Stimulated activated CD8-positive, alpha-beta memory T cell treated with anti-CD3 and anti-CD28 coated beads, Interleukin-4, amount 100 ng/mL, for 24 hours (primary cell): ENCODE data around the gene APLP1.
"Not testable (repeated sequence)": the region's sequence is repeated elsewhere in the genome, so short reads cannot be mapped to it uniquely, and the experiment has no call there.

Experiments
- DNase-seq: peaks from one replicate; pipeline ENCODE4 v3.0.0-alpha.2; 2020; ENCODE audit warnings: low read depth

Gene APLP1

DNA sequence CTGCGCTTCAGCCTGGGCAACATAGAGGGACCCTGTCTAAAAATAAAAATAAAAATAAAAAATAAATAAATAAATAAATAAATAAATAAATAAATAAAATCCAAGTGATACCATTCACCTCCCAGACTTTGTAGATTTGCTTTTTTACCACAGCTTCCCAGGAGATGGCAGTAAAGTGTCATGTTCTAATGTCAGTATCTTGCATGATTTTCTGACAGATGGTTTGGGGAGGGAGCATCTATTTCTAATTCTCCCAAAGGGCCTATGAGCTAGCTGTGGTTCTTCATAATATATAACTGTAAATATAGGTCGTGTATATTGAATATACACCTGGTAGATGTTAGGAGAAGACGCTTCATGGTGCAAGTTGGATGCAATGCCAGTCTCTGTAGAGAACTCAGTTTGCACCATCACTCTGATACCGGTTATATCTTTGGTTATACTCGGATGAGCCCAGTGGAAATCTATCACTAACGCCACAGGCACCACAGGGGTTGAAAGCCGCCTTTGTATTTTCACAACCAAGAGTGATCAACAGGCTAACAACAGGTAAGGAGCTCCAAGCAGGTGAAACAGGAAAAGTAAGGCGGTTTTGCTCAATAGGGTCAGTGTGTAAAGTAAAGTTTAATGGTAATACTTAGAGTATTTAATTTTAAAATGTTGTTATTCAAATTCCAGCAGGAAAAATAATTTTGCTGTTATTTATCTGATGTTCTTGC lies 13.9 kb downstream of the APLP1 start:
- DNase-seq = no peak

DNA sequence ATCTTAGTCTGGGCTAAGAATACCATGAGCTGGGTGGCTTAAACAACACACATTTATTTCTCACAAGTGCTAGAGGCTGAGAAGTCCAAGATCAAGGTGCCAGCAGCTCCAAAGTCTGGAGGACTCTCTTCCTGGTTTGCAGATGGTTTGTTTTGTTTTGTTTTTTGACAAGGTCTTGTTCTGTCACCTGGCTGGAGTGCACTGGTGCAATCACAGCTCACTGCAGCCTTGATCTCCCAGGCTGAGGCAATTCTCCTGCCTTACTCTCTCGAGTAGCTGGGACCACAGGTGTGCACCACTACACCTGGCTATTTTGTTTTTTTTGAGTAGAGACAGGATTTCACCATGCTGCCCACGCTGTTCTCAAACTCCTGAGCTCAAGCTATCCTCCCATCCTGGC lies 15.5 kb downstream of the APLP1 start:
- no peak for DNase-seq

DNA sequence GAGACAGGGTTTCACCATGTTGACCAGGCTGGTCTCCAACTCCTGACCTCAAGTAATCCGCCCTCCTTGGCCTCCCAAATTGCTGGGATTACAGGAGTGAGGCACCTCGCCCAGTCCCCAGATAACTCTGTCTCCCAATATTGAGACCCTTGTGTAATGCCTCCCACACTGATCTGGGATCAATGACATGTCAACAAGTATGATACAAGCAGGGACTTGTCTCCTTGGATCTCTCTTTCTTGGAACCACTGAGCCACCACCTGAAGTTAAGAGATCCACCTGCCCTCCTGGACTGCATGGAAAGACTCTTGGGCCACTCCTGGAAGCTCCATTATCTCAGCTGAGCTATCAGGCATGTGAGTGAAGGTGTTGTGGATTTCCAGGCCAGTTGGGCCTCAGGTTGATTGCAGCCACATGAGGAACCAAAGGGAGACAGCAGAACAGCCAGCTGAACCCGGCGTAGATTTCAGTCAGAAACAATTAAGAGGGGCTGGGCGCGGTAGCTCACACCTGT lies 16.9 kb downstream of the APLP1 start:
- DNase-seq = no peak

DNA sequence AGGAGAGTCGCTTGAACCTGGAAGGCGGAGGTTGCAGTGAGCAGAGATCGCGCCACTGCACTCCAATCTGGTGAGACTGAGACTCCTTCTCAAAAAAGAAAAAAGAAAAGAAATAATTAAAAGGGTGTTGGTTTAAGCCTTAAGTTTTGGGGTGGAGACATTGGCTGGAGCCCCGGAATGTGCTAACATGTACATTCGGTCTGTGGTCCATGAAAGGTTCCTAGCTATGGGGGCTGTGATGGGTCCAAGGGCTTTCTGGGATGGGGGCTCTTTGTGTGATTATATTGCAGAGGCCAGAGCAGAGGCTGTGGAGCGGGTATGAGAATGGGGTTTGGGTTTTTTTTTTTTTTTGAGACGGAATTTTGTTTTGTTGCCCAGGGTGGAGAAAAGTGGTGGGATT lies 17.5 kb downstream of the APLP1 start:
- DNase-seq = no peak

DNA sequence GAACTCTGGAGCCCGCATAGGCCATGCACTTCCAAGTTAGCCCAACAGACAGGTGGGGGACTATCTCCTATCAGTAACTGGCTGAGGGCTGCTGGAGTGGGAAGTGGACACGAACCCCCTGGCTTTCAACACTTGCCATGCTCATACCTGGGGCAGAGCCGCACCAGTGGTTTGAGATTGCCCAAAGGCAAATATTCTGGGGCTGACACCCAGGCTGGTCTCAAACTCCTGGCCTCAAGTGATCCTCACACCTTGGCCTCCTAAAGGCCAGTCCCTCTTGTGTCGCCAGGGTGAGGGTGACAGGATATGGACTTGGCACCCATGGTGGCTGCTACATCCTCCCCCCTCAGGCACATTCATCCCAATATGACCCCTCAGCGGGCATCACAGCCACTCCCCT lies 18.8 kb downstream of the APLP1 start:
- no peak for DNase-seq

DNA sequence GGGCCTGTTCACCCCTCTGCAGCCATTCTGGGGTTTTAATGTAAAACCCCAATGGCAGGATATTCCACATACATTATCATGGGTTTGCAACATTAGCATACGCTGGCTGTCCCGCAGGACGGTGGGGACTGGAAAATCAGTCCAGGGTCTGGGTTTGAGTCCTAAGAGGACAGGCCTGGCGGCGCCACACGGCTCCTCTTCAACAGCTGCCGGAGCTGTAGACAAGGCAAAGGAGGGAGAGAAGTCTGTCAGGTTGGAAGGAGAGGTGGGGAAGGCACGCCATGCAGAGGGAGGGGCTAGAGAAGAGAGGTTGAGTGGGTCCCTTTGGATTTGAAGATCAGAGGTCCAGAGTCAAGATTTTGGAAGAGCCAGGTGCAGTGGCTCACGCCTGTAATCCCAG lies 20.0 kb downstream of the APLP1 start:
- no peak for DNase-seq

DNA sequence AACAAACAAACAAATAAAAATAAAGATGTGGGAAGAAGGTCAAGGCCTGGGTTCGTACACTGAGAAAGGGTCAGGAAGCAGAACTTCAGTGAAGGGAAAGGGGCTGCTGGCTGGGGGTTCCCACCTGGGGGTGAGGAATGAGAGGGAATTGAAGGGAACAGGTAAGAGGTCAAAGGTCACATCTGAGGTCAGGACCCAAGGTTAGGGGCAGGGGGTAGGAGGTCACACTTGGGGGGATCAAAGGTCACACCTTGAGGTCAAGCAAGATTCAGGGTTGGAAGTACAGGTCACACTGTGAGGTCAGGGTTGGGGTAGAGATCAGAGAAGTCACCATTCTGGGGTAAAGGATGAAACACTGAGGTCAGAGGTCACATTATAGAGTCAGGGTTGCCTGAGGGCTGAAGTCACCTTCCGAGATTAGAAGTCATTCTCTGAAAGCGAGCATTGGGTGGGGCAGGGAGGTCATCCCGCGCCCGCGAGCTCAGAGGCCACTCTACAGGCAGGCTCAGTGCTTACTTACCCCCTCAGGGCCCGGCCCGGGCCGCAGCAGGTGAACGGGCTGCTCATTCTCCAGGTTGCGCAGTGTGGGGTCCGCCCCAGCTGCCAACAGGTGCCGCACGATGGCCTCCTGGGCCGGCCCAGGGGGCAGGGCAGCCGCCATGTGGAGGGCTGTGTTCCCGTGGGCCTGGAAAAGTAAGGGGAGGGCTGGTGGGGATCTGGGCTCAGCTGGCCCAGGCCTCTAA lies 21.2 kb downstream of the APLP1 start:
- no peak for DNase-seq

DNA sequence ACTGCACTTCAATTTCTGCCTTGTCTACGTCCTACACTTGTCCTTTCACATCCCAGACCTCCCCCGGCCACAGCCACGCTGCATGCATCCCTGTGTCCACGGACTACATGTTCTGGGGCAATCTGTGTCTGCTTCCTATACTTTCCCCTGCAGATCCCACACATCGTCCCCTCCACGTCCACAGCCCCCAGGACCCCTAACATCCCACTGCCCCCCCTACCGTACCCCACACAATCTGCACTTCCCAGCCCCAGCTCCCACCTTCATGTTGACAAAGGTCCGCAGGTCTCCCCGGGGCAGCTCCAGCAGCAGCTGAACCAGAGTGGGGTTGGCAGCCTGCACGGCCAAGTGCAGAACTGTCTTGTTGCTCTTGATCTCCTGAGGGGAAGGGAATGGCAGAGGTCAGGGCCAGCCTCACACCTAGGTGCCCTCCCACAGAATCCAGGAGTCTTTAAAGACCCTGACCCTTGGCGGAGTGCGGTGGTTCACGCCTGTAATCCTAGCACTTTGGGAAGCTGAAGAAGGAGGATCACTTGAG lies 21.8 kb downstream of the APLP1 start:
- DNase-seq = no peak

DNA sequence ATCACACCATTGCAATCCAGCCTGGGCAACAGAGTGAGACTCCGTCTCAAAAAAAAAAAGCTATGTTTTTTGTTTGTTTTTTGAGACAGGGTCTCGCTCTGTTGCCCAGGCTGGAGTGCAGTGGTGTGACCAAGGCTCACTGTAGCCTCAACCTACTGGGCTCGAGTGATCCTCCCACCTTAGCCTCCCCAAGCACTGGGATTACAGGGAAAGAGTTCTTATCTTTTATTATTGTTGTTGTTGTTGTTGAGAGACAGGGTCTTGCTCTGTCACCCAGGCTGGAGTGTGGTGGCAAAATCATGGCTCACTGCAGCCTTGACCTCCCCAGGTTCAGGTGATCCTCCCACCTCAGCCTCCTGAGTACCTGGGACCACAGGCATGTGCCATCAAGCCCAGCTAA lies 23.4 kb downstream of the APLP1 start:
- not testable (repeated sequence) for DNase-seq

DNA sequence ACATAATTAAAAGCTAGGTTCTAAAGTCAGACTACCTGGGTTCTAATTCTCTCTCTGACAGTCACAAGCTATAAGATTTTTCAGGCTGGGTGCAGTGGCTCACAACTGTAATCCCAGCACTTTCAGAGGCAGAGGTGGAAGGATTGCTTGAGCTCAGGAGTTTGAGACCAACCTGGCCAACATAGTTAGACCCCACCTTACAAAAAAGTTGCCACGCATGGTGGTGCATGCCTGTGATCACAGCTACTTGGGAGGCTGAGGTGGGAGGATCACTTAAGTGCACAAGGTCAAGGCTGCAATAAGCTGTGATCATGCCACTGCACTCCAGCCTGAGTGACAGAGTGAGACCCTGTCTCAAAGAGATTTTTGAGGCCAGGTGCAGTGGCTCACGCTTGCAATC lies 26.0 kb downstream of the APLP1 start:
- no peak for DNase-seq

DNA sequence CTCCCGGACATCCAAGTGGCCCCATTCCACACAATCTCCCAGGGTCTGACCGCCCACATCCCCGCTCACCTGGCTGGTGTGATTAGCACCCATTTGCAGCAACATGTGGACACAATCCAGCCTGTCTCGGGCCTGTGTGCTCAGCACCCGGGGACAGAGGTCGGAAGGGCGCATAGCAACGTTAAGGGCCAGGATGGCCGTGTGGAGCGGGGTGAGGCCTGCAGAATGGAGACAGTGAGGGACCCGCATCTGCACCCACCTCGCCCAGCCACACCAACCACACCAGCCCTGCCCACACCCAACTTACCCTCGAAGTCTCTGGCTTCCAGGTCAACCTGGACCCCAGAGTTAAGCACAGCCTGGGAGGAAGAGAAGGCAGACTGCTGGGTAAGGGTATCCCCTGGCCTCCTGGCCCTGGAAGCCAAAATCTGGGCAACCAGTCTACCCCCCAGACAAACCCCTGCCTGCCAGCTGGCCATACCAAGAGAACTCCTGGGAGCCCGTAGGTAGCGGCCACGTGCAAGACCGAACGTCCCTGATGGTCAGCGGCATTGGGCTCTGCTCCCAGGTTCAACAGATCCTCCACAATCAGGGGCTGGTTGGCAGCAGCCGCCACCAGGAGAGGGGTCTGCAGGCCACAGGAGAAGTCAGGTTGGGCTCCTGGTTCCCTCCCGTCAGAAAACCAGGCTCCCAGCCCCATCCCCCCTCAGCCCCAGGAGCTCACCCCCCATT lies 27.7 kb downstream of the APLP1 start:
- no peak for DNase-seq

DNA sequence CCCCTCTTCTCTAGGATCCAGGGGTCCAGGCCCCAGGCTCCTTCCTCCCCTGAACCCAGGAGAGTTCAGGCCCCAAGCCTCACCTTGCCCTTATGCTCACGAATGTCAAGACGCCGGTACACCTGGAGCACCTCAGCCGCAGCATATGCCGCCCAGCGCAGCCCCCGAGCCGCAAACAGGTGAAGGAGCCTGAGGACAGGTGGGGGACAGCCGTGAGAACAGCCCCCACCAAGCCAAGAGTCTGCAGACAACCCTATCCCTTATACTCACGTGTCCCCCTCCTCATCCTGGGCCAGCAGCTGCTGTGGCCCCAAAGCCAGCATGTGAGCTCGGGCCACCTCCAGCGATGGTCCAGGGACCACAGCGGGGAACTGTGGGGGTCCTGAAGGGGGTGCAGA lies 28.3 kb downstream of the APLP1 start:
- DNase-seq = no peak

DNA sequence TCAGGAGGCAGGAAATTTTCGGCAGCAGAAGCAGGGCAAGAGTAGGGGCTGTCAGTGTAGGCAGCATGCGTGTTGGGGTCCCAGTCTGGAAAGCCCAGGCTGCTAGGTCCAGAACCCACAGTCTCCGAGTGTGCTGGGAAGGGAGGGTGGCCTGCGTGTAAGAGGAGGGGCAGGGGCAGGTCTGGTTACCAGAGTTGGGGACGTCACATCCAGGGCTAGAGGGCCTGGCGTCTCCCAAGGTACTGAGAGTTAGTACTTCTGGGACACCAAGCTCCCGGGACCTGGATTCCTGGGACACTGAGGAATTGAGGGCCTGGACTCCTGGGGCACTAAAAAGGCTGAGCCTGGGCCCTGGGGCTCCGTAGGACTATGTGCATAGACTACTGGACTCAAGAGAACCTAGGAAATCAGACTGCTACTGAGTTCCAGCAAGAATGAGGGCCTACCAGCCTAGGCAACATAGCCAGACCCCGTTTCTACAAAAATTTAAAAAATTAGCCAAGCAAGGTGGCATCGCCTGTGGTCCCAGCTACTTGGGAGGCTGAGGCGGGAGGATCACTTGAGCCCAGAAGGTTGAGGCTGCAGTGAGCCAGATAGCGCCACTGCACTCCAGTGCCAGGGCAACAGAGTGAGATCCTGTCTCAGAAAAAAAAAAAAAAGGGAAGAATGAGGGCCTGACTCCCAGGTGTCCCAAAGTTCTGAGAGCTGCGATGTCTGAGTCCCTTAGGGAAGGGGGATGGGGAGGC lies 29.5 kb downstream of the APLP1 start:
- DNase-seq = no peak

DNA sequence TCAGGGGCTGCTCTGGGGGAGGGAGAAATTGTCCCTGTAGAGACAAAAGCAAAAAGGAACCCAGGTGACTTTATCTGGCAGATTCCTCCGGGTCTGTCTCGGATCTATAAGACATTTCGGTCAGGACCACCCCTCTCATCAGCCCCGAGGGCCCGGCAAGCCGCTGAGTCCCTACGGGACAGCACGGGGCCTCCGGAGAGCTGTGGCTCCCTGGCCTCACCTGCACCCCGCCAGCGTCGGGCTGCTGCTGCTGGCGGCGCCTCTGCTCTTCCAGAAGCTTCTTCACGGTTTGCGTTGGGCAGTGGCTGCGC lies 30.1 kb downstream of the APLP1 start:
- no peak for DNase-seq

DNA sequence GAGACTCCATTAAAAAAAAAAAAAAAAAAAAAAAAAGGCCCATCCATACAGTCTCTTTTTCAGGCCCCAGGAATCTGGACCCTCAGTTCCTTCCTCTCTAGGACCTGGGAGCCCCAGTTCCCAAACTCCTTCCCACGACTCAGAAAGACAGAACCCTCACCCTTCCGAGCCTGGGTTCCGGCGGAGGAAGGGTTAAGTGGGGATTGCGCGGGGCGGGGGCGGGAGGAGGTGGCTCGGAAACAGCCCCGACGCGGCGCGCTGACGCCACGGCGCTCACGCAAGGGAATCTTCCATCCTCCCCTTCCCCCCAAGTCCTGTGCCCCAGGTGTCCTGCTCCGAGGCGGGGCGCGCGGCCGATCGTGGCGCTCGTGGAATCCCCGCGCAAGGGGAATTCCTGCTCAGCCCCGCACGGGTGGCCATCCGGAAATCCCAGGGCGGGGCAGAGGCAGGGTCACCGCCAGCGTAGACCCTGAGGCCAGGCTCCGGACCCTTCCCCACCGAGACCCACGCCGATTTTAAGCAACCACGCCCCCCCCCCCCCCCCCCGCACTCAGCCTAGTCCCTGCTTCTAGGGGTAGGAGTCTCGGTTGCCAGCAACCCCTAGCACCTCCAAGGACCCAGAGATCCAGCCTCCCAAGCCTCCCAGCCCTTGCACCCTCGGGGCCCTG lies 31.3 kb downstream of the APLP1 start:
- peak; percentile 84 for DNase-seq

DNA sequence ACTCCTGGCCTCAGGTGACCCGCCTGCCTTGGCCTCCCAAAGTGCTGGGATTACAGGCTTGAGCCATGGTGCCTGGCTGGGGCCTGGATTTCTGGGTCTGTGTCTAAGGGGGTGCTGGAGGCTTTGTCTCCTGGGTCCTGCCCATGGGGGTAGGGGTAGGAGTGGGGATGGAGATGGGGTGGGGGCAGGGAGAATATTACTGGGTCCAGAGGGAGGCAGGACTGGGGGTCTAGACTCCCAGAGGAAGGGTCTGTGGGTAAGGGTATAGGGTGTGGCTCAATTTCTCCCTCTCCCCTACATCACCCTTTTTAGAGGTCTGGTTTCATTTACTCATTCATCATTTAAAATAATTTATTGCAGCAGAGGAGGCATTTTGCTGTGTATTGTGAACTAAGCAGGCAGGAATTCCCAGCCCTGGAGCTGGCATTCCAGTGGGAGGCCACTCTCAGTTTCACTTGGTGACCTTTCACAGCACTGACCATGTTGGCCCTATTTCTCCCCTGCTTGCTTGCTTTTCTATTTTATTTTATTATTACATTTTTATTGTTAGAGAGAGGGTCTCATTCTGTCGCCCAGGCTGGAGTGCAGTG lies 32.8 kb downstream of the APLP1 start:
- DNase-seq = no peak

DNA sequence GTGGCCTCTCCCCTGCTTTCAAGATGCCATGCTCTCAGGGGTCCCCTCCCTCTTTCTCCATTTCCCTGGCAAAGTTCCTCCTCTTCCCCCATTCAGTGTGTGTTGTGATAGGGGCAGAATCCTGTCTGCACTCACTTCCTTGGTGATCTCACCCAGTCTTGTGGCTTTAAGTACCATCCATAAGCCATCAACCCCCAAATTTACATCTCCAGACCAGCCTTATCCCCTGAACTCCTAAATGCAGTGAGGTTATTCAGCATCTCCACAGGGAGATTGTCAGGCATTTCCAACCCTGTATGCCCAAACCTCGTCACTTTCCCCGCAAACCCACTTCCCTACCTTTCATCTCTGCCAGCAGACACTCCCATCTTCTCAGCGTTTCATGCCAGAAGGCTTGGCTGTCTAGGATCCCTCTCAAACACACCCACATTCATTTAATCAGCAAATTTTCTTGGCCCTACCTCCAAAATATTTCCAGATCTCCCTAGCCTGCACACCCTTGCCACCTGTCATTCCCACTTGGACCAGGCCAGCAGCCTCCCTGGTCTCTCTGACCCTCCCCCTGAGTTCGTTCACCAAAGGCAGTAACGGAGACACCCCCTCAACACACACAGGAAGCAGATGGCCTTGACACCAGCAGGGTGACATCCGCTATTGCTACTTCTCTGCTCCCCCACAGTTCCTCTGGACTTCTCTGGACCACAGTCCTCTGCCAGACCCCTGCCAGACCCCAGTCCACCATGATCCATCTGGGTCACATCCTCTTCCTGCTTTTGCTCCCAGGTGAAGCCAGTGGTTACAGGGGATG lies 33.7 kb downstream of the APLP1 start, which contains the start of gene HCST:
HCST (plus strand) TSS at position 676 of the 808 bp plus-strand sequence; CDS start at position 741, 65 bp downstream.
- no peak for DNase-seq

DNA sequence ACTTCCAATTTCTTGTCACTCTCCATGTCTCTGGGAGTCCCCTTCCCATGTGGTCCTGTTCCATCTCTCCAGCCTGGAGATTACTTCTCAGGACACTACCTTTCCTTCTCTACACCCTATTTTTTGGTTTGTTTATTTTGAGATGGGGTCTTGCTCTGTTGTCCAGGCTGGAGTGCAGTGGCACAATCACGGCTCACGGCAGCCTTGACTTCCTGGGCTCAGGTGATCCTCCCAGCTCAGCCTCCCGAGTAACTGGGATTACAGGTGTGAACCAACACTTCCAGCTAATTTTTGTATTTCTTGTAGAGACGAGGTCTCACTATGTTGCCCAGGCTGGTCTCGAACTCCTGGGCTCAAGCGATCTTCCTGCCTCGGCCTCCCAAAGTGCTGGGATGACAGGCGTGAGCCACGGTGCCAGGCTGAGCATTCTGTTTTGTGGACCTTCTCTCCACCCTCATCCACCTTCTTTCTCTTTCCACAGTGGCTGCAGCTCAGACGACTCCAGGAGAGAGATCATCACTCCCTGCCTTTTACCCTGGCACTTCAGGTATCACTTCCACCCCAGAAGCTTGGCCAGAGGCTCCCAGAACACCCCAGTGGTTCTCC lies 34.6 kb downstream of the APLP1 start:
- DNase-seq = no peak

DNA sequence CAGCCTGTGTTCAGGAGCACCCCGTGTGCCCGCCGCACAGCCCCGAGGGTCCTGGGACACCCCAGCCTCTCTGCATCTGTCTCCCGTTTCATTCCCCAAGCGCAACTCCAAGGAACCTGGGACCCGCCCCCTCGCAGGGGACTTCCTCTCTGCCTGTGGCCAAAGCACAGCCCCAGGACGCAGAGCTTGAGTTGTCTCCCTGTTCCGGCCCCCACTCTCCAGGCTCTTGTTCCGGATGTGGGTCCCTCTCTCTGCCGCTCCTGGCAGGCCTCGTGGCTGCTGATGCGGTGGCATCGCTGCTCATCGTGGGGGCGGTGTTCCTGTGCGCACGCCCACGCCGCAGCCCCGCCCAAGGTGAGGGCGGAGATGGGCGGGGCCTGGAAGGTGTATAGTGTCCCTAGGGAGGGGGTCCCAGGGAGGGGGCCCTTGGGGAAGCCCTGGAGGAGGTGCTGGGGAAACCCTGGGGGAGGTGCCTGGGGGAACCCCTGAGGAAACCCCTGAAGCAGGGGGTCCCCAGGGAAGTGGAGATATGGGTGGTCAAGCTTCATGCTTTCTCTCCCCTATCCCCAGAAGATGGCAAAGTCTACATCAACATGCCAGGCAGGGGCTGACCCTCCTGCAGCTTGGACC lies 35.3 kb downstream of the APLP1 start:
- peak; percentile 78 for DNase-seq
